Measurements from ENCODE around the gene FOXO6. TPM values are rescaled to one million over a fixed set of nuclear protein-coding genes. Genes with fewer than 3 reads are reported as not detected.

The FOXO6 gene
- total RNA-seq, 1 donor from 2014 or later, result 16.2 TPM

GRCh38 chr1:41353744-41354143 is 7.5 kb upstream of the FOXO6 start:
- no peak for DNase-seq

DNA sequence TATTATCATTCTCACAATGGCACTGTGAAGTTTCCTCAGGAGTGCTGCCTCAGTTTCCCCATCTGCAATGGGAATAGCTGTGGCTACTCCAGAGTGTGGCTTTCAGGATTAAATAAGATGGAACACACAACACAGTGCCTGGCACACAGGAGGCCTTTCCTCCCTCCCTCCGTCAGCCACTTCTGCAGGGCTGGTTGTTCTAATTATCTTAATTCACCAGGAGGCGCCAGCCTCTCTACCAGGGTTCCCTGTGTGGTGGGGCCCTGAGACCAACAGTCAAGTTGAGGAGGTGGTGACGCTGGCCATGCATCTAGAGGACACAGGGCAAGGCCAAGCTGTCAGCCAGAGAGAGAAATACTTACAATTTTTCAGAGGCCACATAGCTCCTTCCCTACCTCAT is 6.3 kb upstream of the FOXO6 start:
- no peak for DNase-seq

- no peak for DNase-seq
Observed at GRCh38 chr1:41355356-41355755, 5.9 kb upstream of the FOXO6 start.

DNA sequence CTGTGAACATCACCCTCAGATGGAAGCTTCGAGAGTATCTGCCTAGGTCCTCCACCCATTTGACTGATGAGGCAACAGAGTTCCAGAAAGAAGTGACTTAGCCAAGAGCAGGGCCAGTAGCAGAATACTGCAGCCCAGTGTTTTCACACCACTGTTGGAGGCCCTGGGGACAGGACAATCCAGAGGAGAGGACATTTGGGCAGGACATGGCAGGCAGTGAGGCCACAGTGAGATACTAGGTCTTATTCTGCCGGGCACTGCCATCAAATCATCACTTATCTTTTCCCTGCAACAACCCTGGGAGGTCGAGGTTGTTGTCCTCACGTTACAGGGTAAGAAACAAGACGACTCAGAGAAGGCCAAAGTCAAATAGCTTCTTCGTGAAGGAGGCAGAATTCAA is 5.5 kb upstream of the FOXO6 start:
- DNase-seq, result no peak

DNA sequence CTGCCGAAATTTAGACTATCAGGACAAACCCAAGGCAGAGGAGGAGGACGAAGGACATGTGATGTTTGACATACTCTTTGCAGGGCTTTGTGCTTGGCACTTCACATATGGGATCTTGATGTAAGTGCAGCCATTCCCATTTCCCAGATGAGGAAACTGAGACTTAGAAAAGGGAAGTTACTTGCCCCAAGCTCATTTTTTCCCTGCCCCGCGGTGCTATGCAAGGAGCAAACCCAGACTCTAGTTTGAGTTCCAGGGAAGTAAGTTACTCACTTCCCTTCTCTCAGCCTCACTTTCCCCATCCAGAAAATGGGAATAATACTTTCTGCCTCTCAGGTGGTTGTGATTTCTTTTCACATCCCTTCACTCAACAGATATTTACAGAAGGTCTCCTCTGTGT is 4.5 kb upstream of the FOXO6 start:
- no peak for DNase-seq

DNA sequence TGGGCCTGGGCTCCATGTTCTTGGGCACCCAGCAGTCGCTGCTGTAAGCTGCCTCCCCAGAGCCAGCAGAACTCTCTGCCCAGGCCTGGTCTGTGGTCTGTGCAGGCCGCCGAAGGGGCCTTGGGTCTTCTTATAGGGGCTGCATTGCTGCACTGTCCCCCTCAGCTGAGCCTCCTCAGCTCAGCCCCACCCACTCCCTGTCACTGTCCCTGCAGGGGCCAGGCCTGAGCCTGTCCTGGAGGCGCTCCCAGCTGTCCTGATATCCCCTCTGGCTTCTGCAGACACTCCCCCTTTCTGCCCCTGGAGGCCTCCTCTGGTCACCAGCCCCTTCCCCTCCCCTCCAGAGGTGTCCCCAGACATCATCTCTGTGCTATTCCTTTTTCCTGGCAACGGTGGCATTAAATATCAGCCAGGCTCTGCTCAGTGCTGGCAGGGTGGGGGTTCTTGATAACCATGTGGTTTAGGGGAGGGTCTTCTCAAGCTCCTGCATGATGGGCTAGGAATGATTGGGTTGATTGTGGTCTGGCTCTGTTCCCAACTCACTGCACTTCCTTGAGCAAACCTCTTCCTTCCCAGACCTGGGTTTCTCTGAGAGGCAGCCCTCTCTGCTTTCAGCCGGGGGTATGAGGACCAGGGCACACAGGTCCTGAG is 3.7 kb upstream of the FOXO6 start:
- peak; percentile 67 for DNase-seq

GRCh38 chr1:41358131-41359021 is 2.9 kb upstream of the FOXO6 start:
- DNase-seq, result peak; percentile 76

GRCh38 chr1:41359211-41360073 is 1.8 kb upstream of the FOXO6 start:
- peak; percentile 84 for DNase-seq

DNA sequence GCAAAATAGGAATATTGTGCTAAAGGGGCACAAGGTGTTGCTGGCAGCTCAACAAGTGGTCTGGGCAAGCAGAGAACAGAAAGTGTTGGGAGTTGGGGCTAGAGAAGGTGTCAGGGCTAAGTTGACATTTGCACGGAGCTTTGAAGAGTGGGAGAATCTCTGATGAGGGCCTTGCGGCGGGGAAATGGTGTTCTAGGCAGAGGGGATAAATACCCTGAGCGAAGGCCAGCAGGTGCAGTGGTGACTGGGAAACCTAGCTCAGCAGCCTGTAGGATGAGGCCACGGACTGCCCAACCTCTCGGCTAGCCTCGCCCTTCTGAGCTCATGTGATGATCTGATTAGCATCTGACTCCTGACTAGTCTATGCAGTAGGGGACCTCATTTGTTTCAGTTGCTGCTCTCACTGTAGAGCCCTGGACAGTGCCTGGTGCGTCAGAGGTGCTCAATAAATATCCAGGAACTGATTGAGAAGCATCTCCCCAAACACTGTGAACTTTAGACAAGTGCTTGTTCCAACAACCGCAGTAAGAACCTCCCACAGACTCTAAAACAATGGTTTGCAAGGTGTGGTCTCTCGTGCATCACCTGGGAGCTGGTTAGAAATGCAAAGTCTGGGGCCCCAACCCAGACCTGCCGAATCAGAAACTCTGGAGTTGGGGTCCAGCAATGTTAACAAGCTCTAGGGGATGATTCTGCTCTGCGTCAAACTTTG is 1.0 kb upstream of the FOXO6 start:
- peak; percentile 65 for DNase-seq

DNA sequence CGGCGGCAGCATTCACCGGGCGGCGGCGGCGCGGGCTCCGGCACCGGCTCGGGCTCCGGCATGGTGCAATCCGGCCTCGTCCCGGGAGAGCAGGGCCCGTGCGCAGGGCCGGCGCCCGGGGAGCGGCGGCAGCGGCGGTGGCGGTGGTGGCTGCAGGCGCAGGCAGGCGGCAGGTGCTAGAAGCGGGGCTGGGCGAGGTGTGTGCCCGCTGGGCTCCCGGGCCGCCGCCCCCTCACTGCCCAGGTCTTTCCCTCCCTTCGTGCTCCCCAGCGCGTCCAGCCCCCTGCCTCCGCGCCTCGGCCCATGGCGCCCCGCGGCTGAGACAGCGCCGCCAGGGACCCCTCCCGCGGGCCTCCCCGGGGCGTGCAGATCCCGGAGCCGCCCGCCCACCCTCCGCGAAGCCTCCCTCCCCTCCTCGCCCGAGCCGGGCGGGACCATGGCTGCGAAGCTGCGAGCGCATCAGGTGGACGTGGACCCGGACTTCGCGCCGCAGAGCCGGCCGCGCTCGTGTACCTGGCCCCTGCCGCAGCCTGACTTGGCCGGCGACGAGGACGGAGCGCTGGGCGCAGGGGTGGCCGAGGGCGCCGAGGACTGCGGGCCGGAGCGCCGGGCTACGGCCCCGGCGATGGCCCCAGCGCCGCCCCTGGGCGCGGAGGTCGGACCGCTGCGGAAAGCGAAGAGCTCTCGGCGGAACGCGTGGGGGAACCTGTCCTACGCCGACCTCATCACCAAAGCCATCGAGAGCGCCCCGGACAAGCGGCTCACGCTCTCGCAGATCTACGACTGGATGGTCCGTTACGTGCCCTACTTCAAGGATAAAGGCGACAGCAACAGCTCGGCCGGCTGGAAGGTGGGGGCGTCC is 492 bp downstream of the FOXO6 start:
- DNase-seq, result peak; percentile 68

DNA sequence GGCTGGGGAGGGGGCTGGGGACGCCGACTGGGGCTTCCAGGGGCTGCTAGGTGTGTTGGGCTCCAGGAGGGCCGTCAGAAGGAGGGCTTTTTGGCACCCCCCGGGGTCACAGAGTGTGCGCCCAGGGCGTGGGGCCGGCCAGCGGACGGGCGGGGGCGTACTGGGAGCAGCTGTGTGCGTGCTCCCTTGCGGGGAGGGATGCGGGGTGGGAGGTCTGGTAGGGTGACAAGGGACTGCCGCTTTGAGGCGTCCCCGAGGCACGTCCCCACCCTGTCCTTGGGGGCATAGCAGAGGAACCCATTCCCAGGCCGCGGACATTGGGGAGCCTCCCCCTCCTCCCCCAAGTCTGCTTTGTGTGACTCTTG is 1.1 kb downstream of the FOXO6 start:
- no peak for DNase-seq

GRCh38 chr1:41362749-41363590 is 1.7 kb downstream of the FOXO6 start:
- no peak for DNase-seq

DNA sequence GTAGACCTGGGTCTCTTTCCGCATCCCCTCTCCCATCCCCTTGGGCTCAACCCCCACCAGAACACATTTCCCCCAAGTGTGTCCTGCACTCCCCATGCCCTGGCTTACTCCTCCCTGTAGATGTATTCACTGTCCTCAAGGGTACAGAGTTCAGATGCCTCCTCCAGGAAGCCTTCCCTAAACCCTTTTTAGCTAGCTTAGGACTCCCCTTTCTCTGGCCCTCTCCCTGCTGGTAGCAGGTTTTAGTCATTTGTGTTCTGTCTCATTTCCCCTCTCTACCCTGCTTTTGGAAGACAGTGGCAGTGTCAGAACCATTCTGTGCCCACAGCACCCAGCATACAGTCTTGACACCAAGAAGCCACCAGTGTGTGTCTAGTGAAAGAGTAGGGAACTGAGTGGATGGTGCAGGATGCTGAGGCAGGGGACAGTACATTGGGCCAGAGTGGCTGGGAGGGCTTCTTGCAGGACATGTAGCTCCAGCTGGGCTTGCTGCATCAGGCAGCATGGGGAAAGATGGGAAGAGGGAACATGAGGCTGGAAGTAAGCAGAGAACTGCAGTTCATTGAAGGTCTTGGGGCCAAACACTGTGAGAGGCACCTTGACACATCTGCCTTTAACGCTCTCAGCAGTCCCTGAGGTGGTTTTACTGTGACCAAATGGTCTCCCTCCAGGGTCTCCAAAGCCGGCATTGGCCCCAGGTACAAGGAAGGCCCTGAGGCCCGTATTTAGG is 2.5 kb downstream of the FOXO6 start:
- no peak for DNase-seq

DNA sequence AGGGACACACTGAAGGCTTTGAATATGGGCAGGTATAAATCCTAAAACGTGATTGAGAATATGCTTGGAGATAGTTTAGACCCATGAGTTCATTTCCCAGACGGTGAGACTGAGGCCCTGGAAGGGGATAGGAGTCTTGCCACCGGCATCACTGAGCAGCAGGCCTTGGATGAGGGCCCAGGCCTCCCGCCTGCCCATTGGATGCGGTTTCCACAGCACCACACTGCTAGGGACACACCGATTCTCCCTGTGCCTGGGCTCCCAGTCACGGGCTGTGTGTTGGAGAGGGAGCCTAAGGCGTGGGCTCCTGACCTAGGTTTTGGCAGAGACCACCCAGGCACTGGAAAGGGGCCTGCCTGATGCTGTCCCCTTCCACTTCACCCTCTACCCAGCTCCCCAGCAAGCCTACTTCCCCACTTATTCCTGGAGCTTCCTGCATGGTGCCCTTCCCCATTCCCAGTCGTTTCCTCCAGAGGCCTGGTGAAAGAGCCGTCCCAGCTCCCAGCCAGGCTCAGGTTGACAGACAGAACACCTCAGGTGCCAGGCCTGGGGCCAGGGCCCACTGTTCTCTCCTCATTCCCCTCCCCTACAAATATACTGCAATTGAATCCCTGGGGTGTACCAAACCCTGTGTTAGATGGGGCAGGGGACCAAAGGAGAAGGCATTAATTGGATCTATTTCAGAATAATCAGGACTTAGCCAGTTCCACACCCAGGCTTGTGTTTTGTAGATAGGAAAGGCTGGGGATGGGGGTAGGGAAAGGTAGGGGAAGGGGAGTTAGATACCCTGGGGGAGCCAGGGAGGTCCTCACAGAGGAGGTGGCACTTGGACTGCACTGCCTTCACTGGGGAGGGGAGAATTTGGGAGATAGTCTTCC is 3.4 kb downstream of the FOXO6 start:
- DNase-seq, result no peak

GRCh38 chr1:41365320-41365633 is 4.0 kb downstream of the FOXO6 start:
- no peak for DNase-seq

- DNase-seq, result peak; percentile 81
Observed at GRCh38 chr1:41365772-41366454, 4.7 kb downstream of the FOXO6 start.

GRCh38 chr1:41366455-41367287 is 5.4 kb downstream of the FOXO6 start:
- DNase-seq, result peak; percentile 78
